GM23248 (cell line): ENCODE results near the gene ASAP2.

ENCODE experiments used
- EZH2 ChIP-seq: fragments of 200-600 bp; sonication (generic); IDR thresholded peaks from 2 replicates; pipeline ENCODE4 v1.6.1; 2018; ENCODE audit warnings: antibody characterized with exemption, mild to moderate bottlenecking; ENCODE audit not compliant: insufficient read depth, poor library complexity, severe bottlenecking
- EZH2phosphoT487 ChIP-seq: fragments of 200-600 bp; sonication (generic); IDR thresholded peaks from 2 replicates; pipeline ENCODE4 v1.6.1; 2018; ENCODE audit warnings: antibody characterized with exemption, moderate library complexity, mild to moderate bottlenecking, low read depth; ENCODE audit not compliant: insufficient read depth

DNA sequence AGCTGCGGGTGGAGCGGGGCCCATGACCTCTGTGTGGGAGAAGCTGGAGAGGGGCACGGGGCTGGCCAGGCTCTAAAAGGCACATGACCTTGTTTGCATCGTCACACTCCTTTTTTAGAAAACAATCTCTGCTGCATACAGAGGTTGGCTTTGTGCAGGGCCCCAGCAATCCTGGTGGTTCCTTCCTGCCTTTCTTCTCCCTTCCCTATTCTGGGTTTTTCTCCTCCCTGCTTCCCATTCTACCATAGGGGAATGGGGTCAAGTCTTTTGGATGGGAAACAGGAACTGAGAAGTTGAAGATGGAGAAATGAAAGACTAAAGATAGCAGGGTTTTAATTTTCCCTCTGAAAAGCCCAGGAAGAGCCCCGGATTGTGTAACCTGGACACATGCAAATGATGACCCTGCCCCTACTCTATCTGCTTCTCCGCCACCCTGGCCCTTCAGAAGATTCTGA is 53.9 kb downstream of the ASAP2 start:
- TF ChIP-seq EZH2phosphoT487 (no peak), EZH2 (no peak)
